ENCODE results near the gene CHTF18.

CHTF18 gene

GRCh38 chr16:792221-792995, 4.0 kb downstream of the CHTF18 start:
- no peak for DNase-seq (ENCODE audit: low read depth in 3 of 3)

- DNase-seq (ENCODE audit: low read depth in 3 of 3): no peak
Measured at GRCh38 chr16:793414-793813, 5.0 kb downstream of the CHTF18 start.

DNA sequence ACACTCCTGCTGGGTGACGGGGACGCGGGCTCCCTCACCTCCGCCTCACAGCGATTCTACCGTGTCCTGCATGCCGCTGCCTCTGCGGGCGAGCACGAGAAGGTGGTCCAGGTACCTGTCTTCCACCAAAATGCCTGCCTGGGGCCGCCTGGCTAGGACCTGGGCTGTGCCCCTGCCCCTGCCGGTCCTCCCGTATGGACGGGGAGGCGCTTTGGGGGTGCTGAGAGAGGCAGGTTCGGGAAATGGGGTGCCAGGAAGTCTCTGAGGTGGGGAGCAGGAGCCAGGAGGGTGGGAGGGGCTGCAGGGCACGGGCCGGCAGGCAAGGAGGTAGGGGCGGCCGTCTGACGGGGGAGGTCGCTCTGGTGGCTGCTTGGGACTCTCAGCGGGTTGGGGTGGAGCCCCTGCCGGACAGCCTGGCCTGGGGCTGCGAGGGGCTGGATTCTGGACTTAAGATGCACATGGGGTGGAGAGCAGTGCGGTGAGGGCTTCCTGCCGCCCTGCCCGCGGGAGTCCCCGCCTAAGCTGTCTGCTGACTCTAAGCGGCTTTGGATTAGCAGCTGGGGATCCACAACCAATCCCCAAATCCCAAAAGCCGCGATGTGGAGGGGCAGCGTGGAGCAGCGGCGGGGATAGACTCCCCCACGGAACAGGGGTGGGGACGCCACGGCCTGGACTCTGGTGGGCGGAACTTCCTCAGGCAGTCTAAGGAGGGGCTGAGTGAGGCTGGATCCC, 5.8 kb downstream of the CHTF18 start:
- DNase-seq (ENCODE audit: low read depth in 3 of 3): no peak

- DNase-seq (ENCODE audit: low read depth in 3 of 3): no peak
Measured at GRCh38 chr16:794853-795466, 6.5 kb downstream of the CHTF18 start.

DNA sequence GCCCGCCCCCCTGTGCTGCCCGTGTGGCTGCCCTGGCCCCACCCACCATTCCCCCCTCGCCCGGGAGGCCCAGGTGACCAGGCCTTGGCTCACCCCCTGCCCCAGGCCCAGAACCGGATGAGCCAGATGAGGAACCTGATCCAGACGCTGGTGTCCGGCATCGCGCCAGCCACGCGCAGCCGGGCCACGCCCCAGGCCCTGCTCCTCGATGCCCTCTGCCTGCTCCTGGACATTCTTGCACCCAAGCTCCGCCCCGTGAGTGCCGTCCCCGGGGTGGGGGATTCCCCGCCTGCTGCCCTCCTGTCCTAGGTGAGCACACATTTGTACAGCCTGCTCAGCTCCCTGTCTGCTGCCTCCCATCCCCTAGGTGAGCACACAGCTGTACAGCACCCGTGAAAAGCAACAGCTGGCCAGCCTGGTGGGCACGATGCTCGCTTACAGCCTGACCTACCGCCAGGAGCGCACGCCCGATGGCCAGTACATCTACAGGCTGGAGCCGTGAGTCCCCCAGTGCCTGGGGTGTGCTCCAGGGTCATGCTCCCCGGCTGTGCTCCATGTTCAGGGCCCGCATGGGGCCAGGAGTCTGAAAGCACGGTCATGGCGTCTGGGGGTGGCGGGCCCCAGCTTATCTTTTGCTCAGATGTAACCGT, 7.3 kb downstream of the CHTF18 start:
- no peak for DNase-seq (ENCODE audit: low read depth in 3 of 3)

GRCh38 chr16:796296-797119, 8.1 kb downstream of the CHTF18 start:
- no peak for DNase-seq (ENCODE audit: low read depth in 3 of 3)

DNA sequence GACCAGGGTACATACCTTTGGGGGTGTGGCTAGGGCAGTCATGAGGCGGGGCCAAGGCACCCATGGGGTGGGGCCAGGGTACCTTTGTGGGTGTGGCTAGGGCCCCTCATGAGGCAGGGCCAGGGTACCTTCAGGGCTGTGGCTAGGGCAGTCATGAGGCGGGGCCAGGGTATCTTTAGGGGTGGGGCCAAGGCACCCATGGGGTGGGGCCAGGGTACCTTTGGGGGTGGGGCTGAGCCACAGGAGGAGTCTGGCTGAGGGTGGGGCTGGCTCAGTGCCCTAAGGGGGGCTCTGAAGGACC, 8.7 kb downstream of the CHTF18 start:
- no peak for DNase-seq (ENCODE audit: low read depth in 3 of 3)

DNA sequence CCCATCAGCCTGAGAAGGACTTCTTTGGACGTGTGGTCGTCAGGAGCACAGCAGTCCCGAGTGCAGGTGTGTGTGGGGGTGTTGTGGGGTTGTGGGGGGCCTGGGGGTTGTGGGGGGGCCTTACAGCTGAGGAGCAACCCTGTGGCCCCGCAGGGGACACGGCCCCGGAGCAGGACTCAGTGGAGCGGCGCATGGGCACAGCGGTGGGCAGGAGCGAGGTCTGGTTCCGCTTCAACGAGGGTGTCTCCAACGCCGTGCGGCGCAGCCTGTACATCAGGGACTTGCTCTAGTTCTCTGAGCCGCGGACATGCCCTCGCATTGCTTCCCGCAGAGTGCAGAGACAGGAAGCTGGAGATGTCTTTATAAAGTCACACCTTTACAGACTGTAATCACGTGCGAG, 9.3 kb downstream of the CHTF18 start:
- DNase-seq (ENCODE audit: low read depth in 3 of 3): no peak

DNA sequence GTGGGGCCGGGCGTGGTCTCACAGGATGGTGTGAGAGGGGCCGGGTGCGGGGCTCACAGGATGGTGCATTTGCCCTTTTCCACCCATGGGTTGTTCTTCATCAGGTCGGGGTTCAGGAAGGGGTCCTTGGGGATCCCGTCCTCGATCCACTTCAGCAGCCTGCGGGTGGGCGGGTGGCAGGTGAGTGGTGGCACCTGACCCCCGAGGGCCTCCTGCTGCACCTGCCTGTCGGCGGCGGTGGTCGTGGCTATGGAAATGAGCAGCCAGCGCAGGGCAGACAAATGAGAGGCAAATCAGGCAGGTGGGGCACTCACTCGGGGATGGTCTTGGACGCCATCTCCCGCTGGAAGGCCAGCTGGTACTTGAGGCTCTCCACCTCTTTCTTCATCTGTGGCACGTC, 10.2 kb downstream of the CHTF18 start:
- no peak for DNase-seq (ENCODE audit: low read depth in 3 of 3)

DNA sequence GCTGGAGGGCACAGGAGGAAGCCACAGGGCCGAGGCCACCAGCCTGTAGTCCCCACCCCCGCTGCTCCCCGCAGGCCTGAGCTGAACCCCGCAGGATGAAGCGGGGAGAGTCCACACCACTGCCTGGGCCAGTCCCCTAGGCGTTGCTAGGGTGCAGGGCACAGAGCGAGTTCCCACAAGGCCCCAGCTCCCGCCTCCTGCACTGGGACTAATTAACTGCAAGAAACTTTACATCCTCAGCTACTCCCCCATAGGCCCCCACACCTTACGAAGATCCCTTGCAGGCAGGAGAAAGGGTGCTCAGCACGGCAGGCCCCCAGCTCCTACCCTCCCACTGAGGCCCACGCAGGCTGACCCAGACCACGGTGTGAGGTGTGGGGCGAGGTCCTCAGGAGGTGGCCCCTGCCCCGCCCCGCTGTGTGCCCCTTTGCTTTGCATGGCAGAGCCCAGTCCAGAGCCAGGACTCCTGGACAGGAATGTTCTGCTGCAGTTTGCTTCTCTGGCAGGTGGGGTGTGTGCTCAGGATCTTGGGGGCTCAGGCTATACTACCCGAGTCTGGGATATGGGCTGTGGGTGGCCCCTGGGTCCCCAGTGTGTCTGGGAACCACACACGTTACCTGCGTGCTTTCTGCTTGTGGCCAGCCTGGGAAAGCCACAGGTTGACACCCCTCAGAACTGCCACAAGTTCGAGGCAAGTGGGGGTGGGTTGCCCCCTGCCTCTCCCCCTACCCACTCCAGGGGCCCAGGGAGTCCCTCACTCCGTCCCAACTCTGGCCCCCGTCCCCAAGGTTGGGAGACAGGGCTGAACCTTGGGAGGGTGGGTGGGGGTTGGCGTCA, 10.9 kb downstream of the CHTF18 start:
- DNase-seq (ENCODE audit: low read depth in 3 of 3): no peak

GRCh38 chr16:799948-800833, 11.8 kb downstream of the CHTF18 start, which contains the start of gene GNG13:
Gene GNG13 (minus strand): TSS chr16:800734. CDS start chr16:799077, 1,657 bp downstream.
- no peak for DNase-seq (ENCODE audit: low read depth in 3 of 3)

DNA sequence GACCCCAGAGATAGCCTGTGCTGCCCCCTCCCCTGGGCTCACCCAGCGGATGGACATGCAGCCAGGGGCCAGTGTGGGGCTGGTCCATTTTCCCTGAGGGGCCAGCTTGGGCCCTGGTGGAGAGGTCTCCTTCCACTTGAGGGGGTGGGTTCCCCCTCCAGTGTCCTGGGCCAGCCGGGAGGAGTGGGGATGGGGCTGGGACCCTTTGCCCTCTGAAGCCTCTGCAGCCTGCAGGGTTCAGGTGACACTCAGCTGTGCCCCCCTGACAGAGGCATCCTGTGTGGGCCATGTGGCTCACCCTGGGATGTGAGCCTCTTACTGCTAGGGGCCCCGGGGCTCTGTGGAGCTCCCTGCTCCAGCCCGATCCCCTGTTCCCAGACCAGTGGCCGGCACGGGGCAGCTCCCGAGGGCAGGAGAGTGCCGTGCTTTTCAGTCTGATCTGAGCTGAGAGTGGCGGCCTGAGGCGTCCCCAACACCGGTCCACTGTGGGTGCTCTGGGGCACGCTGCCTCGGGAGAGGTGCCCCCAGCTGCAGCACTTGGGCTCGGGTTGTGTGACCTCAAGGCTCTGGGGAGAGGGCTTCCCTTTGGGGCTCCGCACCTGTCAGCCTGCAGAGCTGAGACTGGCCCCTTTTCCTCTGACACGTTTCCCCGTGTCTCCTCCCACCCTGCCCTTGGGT, 12.6 kb downstream of the CHTF18 start:
- no peak for DNase-seq (ENCODE audit: low read depth in 3 of 3)

GRCh38 chr16:801584-802363, 13.4 kb downstream of the CHTF18 start:
- DNase-seq (ENCODE audit: low read depth in 3 of 3): no peak

GRCh38 chr16:802461-802860, 14.0 kb downstream of the CHTF18 start:
- no peak for DNase-seq (ENCODE audit: low read depth in 3 of 3)

DNA sequence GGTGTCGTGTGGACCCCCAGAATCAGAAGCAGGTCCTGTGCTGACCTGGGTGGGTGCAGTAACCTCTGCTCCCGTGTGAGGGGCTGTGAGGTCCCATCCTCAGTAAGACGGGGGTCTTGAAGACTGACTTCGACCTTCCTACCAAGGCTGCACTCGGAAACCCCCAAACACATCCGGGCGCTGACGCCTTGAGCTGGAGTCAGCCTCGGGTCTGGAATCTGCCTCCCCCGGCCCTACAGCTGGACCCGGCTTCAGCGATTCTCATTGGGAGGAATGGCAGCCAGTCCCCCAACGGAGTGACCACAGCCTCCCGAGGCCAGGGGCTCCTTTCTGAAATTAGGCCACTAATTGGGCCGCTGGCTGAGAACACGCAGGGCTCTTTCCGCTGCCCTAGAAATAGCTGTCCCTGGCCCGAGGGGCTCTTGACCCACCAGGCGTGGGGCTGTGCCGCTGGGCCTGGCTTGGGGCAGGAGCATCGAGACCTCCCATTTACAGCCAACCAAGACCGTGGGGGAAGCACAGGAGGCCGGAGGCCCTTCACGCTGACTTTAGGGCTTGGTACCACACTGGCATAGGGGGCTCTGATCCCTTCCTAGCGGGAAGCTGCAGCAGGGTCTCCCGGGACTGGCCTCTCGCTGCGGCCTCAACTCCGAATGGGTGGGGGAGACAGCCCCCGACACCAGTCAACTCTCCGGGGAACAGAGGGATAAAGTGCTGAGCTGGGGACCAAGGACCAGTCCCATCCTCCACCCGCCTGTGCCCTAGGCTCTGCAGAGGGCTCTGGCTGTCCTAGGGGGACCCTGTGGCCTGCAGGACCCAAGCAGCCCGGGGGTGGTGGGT, 14.7 kb downstream of the CHTF18 start:
- no peak for DNase-seq (ENCODE audit: low read depth in 3 of 3)

- DNase-seq (ENCODE audit: low read depth in 3 of 3): no peak
Measured at GRCh38 chr16:803754-804080, 15.3 kb downstream of the CHTF18 start.

DNA sequence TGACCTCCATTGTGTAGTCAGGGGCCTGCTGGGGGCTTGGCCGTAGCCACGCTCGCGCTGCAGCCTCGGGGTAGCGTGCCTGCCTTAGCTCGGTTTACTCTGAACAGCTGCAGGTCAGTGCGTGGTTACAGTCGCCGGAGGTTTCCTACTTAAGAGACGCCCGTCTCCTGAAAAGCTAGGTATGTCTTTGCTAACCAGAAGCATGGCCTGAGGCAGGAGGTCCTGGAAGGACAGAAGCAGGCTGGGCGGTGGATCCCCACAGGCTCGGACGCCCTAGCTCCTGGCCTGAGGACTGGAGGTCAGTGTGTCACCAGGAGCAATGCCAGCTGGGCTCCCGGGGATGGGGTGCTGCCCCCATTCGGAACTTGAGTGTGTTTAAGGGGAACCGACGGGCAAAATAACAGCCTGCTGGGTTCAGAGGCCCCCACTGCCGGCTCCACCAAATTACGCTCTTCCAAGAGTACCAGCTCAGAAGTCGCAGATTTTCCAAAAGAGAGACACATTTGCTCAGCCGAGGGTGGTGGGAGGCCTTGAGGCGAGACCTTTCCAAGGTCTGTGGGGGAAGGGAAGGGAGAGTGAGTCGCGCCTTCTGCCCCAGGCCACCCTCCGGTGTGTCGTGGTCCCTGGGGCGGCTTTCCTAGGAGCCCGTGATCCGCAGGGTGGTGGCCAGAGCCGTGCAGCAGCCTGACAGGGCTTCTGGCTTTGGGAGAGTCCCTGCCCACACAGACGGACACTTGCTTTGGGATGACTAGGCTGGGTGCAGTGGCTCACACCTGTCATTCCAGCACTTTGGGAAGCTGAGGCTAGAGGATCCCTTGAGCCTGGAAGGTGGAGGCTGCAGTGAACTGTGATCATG, 16.0 kb downstream of the CHTF18 start:
- no peak for DNase-seq (ENCODE audit: low read depth in 3 of 3)

Measured in stimulated activated CD4-positive, alpha-beta T cell treated with anti-CD3 and anti-CD28 coated beads, TNF-alpha, amount 100 ng/mL, for 24 hours (primary cell).